GM19099 (cell line): ENCODE data around the gene CCL3.
A peak's percentile ranks its signal among the peaks of the same experiment; 100 is the strongest.

Experiments used
- POLR2A ChIP-seq: IDR thresholded peaks from 3 replicates; pipeline ENCODE4 v1.6.1; 2011; ENCODE audit warnings: low read depth; ENCODE audit not compliant: insufficient read length; ENCODE audit errors: extremely low read depth

The CCL3 gene

DNA sequence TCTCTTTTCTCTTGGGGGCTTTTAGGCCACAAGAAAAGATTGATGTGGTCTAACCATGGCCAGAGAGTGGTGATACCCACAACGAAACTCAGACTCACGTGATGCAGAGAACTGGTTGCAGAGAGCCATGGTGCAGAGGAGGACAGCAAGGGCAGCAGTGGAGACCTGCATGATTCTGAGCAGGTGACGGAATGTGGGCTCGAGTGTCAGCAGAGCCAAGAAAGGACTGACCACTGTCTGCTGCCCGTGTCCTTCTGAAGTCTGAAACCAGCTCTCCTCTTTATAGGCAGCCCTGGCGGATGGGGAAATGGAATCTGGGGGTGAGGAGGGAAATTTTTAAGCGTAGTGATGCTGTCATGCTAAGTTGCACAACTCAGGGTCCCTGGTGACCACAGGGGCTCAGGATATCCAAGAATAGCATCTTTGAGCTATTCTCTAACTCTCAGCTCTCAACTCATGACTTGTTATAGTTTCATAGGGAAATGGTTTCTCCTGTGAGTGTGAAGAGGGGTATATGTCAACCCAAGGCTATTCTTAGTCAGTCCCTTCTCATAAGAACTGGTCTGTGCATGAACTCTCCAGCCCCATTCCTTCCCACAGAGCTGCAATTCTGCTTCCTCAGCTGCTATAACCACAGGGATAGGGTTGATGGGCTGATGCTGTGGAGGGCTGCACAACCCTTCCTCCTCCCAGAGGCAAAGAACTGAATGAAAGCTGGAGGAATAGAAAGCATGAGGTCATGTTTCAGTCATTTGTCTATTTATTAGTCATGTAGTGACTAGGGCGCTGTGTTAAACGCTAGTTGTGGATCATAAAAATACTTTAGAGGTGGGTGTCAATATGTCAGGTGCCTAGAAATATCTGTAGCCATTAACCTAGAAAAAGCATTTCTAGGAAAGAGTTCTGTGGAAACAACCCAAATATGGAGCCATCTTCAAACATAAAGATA is at the start of gene CCL3:
TSS of gene CCL3 (minus strand) at position 256 of the 949 bp plus-strand sequence. CDS start at position 171, 85 bp downstream.
- TF ChIP-seq POLR2A, result peak; percentile 91

DNA sequence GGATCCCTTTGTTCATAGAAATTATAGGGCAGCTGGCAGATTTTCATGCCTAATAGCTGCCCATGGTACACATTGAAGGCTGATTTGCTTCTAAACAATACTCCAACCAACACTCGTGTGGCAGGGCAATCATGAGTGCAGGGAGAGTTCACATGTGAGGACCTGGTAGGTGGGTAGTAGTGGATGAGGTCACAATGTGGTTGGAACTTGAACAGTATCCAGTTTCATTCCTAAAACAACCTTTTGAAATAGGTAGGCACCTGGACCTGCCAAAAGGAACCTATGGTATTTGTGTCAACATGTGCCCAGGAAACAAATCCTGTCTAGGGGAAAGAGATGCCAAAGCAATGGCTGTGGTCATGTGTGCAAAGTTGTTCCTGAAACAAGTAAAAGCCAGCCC is 46.5 kb upstream of the CCL3 start:
- TF ChIP-seq POLR2A, result no peak

DNA sequence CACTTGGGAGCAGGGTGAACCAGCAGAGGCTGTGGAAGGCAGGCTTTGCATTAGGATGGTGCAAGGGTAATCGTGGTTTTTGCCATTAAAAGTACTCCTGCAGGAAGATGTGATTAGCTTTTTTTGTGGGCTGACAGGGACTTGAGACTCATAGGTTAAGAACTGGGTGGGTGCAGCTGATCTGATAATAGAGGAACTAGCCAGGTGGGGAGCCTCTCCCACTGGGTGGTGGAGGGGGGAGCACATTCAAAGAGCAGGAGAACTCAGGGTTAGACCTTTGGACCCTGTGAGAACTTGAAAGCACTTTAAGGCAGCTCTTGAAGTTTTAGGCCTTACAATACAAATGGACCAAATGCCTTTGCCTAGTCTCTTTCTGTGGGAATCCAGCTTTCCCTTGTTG is 46.1 kb upstream of the CCL3 start:
- TF ChIP-seq POLR2A, result no peak

DNA sequence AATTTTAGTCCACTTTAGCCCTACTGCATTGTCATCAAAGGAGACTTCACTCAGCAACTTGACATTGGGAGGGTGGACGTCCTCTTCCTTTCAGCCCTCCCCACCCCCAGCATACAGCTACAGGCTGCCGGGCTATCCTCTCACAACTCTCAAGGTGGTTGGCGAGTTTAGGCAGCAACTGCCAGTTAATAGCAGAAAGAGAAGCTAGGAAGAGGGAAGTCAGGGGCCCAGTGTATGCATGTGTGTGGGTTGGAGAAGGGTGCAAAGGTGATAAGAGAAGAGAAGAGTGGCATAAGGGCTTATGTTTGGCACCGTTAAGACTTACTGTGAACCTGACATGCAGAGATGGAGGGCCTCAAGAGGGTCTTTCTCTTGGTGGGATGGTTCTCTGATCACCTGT is 45.5 kb upstream of the CCL3 start:
- TF ChIP-seq POLR2A, result no peak

DNA sequence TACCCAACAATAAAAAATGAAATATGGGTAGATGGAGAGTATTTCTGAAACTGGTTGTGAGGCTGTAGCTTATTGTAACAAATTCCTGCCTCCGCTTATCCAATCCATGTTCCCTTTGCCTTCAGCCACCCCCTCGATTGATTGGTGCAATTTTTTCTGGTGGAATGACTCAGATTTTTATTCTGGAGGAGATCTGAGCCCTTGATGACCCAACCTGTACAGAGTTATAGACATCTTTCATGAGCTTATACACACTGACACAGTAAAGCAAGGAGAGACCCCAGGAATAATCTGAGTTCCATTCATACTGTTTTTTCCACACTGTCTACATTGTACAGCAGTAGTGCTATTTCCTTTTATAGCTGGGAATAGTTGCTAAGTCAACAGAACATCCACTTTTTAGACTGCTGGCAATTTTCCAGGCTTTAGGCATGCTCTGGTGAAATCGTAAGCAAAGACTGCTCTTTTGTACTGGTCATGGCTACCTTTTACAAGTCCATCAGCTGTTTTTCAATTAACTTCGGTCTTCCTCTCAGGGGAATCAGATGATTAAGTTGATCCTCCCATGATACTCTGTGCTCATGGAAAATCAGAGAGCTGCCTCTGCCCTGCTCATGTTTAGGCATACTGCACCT is 43.8 kb upstream of the CCL3 start:
- no peak for TF ChIP-seq POLR2A

DNA sequence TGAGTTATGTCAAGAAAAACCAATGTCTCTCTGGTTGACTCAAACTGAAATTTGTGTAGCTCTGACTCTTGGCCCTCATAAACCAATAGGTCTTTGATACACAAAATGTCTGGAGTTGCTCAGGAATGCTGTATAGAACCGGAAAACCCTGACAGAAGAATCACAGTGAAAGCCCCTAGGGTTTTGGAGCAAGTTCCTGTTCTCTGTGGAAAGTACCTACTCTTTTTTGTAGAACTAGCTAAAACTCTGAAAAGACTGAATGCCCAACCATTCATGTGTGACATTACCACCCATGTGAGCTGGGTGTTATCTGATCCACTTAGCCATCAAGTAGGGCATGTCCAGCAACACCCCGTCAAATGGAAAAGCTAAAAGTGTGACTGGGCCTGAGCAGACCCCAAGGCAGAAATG is 42.5 kb upstream of the CCL3 start:
- TF ChIP-seq POLR2A, result no peak

DNA sequence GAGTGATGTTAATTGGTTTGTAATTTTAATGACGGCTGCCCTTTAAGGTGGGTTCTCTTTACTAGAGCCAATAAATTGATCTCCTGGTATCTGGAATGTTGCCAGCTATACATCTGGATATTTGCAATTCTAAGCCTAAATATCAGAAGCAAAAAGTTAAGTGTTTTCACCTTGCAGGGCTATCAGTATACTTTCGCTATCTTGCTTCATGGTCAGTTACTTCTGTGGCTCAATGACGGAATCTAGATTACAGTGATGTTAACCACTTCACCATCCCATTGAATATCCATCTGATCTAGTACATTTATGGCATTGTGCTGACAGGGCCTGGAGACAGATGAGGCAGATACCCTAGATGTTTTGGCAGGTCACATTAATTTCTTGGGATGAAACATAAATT is 42.0 kb upstream of the CCL3 start:
- no peak for TF ChIP-seq POLR2A

DNA sequence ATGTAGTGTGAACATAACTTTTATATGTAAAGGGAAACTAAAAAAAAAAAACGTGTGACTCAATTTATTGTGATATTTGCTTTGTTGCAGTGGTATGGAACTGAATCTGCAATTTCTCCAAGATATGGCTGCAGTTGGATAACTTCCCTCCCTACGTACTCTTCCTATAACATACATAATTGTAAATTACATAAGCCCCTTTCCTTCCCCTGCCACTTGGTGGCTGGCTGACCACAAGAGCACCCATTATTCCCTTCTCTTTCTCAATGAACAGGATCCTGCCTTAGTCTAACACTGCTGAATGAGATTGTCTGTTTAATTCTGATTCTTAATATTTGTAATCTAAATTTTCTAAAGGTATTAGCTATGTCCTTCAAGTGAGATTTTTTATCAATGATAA is 41.5 kb upstream of the CCL3 start:
- no peak for TF ChIP-seq POLR2A

DNA sequence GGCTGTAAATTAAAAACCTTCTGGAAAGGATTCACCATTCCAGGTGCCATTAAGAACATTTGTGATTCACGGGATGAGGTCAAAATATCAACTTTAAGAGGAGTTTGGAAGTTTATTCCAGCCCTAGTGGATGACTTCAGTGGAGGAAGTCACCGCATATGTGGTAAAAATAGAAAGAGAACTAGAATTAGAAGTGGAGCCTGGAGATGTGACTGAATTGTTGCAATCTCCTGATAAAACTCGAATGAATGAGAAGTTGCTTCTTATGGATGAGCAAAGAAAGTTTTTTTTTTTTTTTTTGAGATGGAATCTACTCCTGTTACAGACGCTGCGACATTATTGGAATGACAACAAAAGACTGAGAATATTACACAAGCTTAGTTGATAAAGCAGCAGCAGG is 40.4 kb upstream of the CCL3 start:
- TF ChIP-seq POLR2A, result no peak

DNA sequence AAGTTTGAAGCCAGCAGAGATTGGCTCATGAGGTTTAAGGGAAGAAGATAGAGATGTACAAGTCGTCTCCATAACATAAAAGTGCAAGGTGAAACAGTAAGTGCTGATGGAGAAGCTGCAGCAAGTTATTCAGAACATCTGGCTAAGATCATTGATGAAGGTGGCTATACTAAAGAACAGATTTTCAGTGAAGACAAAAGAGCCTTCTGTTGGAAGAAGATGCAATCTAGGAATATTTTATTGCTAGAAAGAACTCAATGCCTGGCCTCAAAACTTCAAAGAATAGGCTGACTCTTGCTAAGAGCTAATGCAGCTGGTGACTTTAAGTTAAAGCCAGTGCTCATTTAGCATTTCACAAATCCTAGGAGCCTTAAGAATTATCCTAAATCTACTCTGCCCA is 39.7 kb upstream of the CCL3 start:
- no peak for TF ChIP-seq POLR2A

DNA sequence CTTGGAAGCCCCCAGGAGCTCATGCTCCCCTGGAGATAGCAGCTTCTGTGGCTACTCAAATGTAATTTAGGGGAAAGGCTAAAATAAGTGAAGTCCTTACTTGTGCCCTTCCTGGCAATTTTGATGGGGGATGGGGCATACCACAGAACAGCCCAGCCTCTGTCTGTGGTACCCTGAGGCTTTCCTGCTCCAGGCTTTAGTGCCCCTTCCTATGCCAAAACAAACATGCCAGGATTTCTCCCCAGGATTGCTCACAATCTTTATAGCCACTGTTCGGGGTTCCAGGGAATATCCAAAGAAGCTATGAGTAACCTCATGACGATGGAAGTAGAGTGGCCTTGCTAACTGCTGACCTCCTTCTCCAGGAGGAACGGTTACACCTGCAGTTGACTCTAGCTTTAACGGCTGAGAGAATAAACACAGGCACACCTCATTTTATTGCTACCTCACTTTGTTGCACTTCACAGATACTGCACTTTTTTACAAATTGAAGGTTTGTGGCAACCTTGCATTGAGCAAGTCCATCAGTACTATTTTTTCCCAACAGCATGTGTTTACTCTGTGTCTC is 38.6 kb upstream of the CCL3 start:
- TF ChIP-seq POLR2A, result no peak

DNA sequence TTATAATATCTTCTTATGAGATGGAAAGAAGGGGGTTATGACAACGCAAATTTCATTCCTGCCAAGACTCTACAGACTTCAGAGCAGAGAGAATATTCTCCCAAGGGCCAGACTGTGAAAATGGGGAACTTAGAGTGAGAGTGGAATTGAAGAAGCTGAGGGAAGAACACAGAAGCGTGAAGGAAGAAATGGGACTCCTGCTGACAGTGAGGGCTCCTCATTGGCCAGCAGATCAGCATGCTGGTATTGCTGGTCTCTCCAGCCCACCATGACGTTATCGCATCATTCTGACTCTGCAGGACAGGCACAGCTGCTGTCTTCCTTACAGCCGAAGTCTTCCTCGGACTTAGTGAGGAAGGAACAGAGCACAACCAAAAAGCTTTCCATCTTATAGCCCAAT is 38.0 kb upstream of the CCL3 start:
- TF ChIP-seq POLR2A, result no peak

DNA sequence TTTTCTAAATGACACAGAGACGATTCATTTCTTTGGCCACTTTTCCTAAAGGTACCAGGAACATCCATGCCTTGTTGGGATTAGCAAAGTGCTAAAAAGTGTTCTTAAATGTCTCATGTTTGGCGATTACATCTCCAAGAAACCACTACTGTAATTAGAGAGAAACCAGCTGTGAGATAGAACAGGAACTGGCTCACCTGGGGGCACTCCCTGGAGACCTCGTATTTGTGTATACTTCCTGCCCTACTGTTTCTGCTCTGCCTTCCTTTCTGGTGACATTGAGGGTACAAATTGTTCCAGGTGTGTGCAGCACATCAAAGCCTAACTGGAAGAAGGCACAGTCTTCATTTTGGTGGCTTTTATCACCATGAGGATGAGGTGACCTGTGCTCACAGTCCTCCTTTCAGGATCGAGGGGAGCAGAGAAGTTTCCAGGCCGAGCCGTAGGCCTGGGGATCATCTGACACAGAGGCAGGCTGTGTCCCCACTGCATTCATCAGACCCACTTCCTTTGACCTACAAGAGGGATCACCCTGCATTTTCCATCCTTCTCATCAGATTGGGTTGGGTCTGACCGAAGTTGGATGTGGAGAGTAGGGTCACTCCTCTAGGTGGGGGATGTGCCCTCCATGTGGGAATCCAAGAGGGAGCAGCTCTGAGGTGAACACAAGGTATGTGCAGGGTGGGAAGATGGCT is 37.4 kb upstream of the CCL3 start:
- TF ChIP-seq POLR2A, result no peak

DNA sequence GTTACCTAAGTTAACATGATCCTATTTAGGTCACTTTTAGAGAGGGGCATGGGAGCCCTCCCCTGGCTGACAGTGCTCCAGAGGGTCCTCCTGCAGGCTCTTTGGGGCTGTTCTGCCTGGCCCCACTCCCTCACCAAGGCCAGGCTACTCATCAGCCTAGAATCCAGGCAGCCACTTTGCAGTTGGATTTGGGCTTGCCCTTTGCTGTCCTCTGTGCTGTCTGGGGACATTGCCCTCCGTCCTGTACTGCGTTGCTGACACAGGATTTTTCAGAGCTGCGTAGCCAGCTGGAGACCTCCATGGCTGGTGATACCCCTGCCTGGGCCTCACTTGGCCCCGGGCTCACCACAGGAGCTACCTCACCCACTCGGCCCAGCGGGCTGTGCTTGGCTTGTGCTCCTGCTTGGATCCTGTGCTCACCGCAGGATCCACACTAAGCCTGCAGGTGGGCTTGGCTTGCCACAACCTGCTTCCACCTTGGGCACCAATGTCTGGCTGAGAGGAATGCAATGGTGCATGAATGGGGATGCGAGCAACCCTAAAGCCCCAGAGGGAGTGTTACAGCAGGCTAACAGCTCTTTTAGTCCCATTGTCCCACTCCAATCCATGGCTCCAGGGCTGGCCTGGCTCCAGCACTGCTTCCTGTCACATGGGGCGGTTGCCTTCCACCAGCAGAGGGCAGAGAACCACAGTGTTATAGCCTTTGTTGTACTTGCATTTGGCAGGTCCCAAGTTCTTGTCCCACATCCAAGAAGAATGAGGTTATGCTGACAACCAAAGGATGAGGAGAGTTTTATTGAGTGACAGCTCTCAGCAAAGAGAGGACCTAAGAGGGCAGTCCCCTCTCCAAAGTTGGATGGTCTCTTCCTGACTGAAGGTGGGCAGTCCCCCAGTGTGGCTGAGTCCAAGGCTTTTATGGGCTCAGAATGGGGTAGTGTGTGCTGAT is 35.2 kb upstream of the CCL3 start:
- TF ChIP-seq POLR2A, result no peak
